SH-SY5Y (cell line): ENCODE results near the gene SH2D7.

Source experiments
- GATA2 ChIP-seq: IDR thresholded peaks from 2 replicates; pipeline ENCODE4 v1.6.1; 2011; ENCODE audit warnings: mild to moderate bottlenecking, low read depth, low read length
- GATA3 ChIP-seq: IDR thresholded peaks from 2 replicates; pipeline ENCODE4 v1.6.1; 2011; ENCODE audit warnings: low read depth, mild to moderate bottlenecking, low read length, moderate library complexity

DNA sequence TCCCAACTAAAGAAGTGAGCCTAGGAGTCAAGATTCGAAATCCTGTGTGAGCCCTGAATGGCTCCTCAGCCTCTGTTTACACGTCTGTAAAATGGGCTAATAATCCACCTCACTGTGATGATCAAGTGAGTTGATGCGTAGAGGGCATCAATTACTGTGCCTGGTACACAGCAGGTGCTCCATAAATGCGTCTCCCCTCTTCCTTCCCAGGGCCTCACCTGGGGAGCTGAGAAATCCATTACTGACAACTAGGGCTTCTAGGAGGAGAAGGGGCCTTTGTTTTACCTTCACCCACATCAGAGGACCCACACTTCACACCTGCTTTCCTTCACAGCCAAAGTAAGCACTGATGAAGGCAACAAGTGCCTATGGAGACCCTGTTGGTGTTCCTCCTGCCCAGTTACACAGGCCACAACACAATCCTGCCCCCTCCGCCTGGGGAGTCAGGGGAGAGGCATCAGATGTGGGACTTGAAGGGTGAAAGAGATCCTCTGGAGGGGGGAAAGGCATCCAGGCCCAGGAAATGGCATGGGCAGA is 37.5 kb downstream of the SH2D7 start:
- TF ChIP-seq GATA2, result no peak
- no peak for TF ChIP-seq GATA3
